Hepatic stellate cell (primary cell): ENCODE results near the gene ZFR.
"Not testable (repeated sequence)": the region's sequence is repeated elsewhere in the genome, so short reads cannot be mapped to it uniquely, and the experiment has no call there.

Source experiments
- DNase-seq: peaks from one replicate; pipeline ENCODE4 v3.0.0; 2011; ENCODE audit warnings: low spot score

Gene ZFR

GRCh38 chr5:32319926-32320543 is 124.5 kb downstream of the ZFR start:
- DNase-seq, result no peak

DNA sequence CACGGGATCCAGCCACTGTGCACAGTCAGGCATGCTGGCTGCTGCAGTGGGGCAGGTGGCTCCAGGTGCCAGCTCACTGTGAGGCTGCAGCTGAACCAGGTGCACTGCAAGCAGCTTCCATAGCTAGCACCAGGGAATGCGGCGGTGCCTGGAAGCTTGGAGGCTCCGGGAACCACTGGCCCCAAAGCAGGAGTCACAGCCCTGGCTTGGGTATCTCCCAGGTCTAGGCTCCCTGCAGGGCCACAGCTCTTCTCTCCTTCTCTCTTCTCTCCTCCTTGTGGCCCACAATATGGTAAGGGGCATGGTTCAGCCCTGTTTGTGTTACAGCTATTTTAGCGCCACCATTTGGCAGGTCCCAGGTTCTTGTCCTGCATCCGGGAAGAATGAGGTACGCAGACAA is 125.1 kb downstream of the ZFR start:
- DNase-seq, result no peak

GRCh38 chr5:32317041-32317440 is 127.5 kb downstream of the ZFR start:
- no peak for DNase-seq

DNA sequence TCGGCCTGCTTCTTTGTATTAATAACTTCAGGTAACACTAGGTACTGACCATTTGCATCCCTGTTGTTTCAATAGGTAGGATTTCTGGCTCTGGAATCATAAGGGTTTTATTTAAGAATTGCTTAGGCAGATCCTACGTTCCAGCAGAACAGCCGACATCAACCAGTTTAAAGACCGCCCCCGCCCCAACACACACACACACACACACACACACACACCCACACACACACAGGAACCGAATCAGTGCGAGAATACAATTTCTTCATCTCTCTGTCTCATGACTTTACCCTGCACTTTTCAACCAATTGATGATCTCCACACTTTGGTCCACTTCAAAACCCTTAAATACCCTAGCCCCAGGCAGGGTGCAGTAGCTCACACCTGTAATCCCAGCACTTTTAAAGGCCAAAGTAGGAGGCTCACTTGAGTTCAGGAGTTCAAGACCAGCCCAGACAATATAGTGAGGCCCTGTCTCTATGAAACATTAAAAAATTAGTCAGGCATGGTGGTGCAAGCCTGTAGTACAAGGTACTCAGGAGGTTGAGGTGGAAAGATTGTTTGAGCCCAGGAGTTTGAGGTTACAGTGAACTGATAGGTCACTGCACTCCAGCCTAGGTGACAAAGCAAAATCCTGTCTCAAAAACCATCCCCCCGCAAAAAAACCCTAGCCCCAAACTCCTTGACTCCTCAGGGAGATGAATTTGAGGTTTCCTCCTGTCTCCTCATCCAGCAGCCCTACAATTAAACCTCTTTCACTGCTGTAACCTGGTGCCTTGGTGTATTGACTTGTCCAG is 129.1 kb downstream of the ZFR start:
- DNase-seq, result no peak

- DNase-seq, result no peak
Measured at GRCh38 chr5:32314658-32315057, 129.9 kb downstream of the ZFR start.

DNA sequence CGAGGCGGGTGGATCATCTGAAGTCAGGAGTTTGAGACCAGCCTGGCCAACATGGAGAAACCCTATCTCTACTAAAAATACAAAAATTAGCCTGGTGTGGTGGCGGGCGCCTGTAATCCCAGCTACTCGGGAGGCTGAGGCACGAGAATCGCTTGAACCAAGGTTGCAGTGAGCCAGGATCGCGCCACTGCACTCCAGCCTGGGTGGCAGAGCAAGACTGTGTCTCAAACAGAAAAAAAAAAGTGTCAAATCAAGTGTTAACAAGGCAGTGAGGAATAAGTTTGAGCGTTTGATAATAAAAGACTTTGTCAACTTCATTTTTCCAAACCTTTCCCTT is 130.4 kb downstream of the ZFR start:
- DNase-seq, result not testable (repeated sequence)

DNA sequence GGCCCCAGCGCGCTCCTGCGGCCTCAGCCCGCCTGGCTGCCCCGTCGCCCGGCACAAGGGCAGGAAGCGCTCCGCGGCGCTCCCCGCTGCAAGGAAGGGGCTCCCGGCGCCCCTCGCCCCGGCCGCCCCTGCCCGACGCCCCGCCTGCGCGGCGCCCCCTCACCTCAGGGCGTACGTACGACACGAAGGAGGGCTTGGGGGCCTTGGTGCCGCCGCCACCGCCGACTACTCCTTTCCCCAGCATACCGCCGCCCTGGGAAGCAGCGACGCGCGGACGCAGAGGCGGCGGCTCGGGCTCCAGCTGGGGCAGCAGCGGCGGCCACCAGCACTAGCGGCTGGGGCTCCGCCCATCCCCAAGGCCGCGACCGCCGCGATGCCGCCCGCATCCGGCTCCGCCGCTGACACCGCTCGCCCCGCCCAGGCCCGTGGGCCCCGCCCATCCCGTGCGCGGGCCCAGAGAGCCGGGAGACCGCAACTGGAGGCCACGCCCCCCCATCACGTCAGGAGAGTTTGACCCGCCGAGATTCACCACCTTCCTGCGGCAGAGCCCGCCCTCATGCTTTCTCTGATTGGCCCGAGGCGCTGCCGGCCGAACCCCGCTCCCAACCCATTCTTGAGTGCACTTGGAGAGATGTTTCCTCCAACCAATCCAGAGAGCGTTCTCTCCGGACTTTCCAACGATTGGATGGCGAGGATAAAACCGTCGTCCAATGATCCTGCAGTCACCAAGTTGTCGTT is 131.8 kb downstream of the ZFR start, which contains the start of gene MTMR12:
TSS of gene MTMR12 (minus strand) at position 345 of the 738 bp plus-strand sequence. CDS start at position 244, 101 bp downstream.
- DNase-seq, result peak; percentile 99

DNA sequence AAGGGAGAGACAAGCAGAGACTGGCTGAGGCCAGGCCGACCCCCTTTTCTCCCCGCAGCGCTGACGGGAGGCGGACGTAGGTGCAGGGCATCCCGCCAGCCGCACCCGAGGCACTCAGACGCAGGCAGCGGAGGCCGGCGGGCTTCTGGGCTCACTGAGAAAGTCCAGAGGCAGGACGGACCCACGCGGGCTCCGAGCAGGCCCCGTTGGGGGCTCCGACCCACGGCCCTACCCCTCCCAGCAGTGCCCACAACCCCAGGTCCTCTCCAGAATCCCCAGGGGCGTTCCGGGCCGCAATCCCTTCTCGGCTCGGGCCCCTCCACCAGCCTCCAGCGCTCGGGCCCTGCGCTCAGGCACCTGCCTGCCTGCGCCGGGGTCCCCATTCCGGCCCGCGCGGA is 132.3 kb downstream of the ZFR start:
- DNase-seq, result peak; percentile 73

- DNase-seq, result no peak
Measured at GRCh38 chr5:32311404-32312196, 132.9 kb downstream of the ZFR start.

DNA sequence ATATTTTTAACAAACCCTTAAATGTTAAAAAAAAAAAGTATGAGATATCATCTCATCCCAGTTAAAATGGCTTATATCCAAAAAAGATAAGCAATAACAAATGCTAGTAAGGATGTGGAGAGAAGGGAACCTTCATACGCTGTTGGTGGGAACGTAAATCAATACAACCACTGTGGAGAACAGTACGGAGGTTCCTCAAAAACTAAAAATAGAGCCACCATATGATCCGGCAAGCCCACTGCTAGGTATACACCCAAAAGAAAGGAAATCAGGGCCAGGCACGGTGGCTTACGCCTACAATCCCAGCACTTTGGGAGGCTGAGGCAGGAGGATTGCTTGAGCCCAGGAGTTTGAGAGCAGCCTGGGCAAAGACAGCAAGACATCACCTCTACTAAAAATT is 134.8 kb downstream of the ZFR start:
- no peak for DNase-seq

- DNase-seq, result no peak
Measured at GRCh38 chr5:32308946-32309345, 135.6 kb downstream of the ZFR start.

DNA sequence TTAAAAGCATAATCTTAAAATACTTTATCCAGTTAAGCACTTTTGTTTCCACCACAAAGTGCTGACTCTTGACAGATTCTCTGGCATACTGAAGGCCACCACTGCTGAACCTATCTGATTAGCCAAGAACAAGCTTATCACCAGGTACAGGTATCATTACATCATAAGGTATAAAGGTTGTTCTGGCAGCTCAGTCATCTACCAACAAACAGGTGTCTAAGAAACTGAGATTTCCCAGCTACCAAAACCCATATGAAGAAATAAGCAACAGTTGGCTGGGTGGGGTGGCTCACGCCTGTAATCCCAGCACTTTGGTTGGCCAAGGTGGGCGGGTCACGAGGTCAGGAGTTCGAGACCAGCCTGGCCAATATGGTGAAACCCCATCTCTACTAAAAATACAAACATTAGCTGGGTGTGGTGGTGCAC is 136.8 kb downstream of the ZFR start:
- DNase-seq, result no peak

DNA sequence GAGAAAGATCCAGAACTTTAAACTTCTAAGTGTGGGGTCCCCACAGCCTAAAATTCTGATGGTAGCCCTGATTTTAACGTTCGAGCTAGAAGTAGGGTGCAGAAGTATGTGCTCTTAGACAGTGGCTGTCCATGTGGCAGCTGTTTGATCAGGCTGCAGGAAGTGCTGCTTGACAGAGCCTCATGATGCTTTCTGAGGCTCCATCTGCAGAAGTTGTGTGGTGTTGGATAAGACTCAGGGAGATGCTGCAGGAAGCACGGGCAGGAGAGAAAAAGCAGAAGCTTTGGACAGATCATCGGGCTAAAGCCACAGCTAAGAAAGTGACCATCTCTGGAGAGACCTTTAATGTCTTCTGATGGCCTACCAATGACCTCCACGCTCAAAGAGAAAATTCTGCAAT is 139.9 kb downstream of the ZFR start:
- DNase-seq, result no peak
